Neural progenitor cell (in vitro differentiated cells): Measurements from ENCODE around the gene OR2A12.

Source experiments
- CTCF ChIP-seq: fragments of 200-600 bp; sonication (generic); IDR thresholded peaks from 2 replicates; pipeline ENCODE4 v1.5.1; 2017; ENCODE audit warnings: antibody characterized with exemption, mild to moderate bottlenecking
- EZH2 ChIP-seq: fragments of 200-600 bp; sonication (generic); IDR thresholded peaks from 2 replicates; pipeline ENCODE4 v1.6.1; 2017; ENCODE audit warnings: antibody characterized with exemption, mild to moderate bottlenecking, moderate library complexity
- EZH2phosphoT487 ChIP-seq: fragments of 200-600 bp; sonication (generic); IDR thresholded peaks from 2 replicates; pipeline ENCODE4 v1.6.1; 2017; ENCODE audit warnings: antibody characterized with exemption

- TF ChIP-seq CTCF = no peak
- TF ChIP-seq EZH2 = no peak
- no peak for TF ChIP-seq EZH2phosphoT487
Observed at GRCh38 chr7:144036302-144036885, 49.7 kb upstream of the OR2A12 start.
